KOPT-K1 (cell line): Measurements from ENCODE around the gene SRRM5.

ENCODE experiments used
- H3K27ac ChIP-seq: fragments of 200-600 bp; sonication (generic); 2 replicates; pipeline ENCODE4 v1.5.1; 2016; ENCODE audit warnings: antibody characterized with exemption, mild to moderate bottlenecking, low read depth, low read length; ENCODE audit not compliant: poor library complexity, severe bottlenecking
- H3K36me3 ChIP-seq: fragments of 200-600 bp; sonication (generic); 2 replicates; pipeline ENCODE4 v1.5.1; 2017; ENCODE audit warnings: antibody characterized with exemption, mild to moderate bottlenecking, low read length, moderate library complexity; ENCODE audit not compliant: insufficient read depth
- H3K9me3 ChIP-seq: fragments of 200-600 bp; sonication (generic); 2 replicates; pipeline ENCODE4 v1.5.1; 2017; ENCODE audit warnings: antibody characterized with exemption, low read length, mild to moderate bottlenecking; ENCODE audit not compliant: insufficient read depth, poor library complexity, severe bottlenecking

Gene SRRM5

DNA sequence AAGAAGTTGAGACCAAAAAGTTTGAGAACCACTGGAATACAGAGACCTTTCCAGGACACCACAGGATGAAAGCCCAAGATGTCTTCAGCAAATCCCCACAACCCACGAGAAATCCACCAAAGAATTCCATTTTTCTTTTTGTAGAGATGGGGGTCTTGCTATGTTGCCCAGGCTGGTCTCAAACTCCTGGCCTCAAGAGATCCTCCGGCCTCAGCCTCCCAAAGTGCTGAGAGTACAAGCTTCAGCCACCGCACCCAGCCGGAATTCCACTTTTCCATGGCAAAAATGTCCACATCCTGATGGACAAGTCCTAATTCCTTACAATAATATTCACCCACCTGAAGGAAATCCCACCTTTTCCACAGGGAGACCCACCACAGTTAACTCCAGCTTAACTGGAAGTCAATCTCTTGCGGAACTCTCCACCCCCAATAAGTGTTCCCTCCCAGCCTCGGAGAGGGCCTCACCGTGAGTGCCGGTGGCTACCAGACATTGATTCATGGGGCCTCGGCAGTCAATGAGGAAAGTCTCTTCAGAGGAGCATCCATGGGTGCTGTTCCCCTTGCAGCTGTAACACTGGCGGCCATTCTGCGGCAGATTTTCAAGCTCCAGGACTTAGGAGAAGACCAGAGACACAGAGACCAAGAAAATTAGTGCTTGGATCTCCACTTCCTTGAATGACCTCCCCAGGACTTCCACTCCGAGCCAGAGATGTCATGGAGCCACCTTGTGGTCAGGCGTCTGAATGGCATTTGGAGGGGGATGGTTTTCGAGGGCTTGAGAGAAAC lies 40.1 kb downstream of the SRRM5 start:
- no peaks in the 10 kb centered on the region for H3K9me3 ChIP-seq
- peaks cover 30% of the 10 kb centered on the region; the same call in 1 of the 2 replicates for H3K36me3 ChIP-seq
- H3K27ac ChIP-seq: no peak overlapping the region

- Histone ChIP-seq H3K36me3 (peaks cover 30% of the 10 kb centered on the region; the same call in 1 of the 2 replicates), H3K27ac (no peak overlapping the region), H3K9me3 (no peaks in the 10 kb centered on the region)
Measured at GRCh38 chr19:43652546-43652874, 40.6 kb downstream of the SRRM5 start.

DNA sequence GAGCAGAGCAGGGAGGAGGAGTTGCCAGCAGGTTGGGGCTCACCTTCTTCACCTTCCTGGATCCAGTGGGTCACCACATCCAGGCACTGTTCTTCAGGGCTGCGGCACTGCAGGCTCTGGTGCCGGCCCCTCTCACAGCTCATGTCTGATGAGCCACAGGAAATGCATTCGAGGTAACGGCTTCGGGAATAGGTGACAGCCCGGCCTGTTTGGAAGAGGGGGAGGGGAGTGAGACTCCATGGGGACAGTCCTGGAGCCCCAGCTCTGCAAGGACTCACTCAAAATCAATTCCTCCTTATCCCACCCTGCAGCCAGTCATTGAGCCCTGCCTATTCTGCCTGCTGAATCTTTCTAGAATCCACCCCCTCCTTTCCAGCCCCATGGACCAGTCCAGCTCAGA lies 44.5 kb downstream of the SRRM5 start:
- Histone ChIP-seq H3K27ac (no peak overlapping the region), H3K9me3 (no peaks in the 10 kb centered on the region), H3K36me3 (peaks cover 28% of the 10 kb centered on the region; the same call in 1 of the 2 replicates)

GRCh38 chr19:43658001-43658400 lies 46.1 kb downstream of the SRRM5 start:
- H3K9me3 ChIP-seq: no peaks in the 10 kb centered on the region
- H3K27ac ChIP-seq: no peak overlapping the region
- H3K36me3 ChIP-seq: peaks cover 20% of the 10 kb centered on the region; the same call in 1 of the 2 replicates

- Histone ChIP-seq H3K9me3 (no peaks in the 10 kb centered on the region), H3K36me3 (peaks cover 20% of the 10 kb centered on the region; the same call in 1 of the 2 replicates), H3K27ac (no peak overlapping the region)
Measured at GRCh38 chr19:43658494-43658893, 46.6 kb downstream of the SRRM5 start.

DNA sequence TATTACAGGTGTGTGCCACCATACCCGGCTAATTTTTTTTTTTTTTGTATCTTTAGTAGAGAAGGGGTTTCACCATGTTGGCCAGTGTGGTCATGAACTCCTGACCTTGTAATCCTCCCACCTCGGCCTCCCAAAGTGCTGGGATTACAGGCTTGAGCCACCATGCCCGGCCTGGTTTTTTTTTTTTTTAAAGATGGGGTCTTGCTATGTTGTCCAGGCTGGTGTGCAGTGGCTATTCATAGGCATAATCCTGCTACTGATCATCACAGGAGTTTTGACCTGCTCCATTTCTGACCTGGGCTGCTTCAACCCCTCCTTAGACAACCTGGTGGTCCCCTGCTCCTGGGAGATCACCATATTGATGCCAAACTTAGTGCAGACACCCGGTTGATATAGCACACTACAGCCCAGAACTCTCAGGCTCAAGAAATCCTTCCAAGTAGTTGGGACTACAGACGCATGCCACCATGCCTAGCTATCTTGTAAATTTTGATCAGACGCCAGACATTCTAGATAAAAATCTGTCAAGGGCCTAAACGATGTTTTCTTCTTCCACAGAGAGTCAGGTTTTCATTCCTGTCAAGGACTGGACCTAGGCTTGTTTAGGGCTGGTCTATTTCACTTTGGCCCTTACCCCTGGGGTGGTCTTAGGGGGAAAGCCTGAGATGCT lies 48.5 kb downstream of the SRRM5 start:
- Histone ChIP-seq H3K27ac (no peak overlapping the region), H3K9me3 (no peaks in the 10 kb centered on the region), H3K36me3 (peaks cover 9% of the 10 kb centered on the region; the same call in 1 of the 2 replicates)

DNA sequence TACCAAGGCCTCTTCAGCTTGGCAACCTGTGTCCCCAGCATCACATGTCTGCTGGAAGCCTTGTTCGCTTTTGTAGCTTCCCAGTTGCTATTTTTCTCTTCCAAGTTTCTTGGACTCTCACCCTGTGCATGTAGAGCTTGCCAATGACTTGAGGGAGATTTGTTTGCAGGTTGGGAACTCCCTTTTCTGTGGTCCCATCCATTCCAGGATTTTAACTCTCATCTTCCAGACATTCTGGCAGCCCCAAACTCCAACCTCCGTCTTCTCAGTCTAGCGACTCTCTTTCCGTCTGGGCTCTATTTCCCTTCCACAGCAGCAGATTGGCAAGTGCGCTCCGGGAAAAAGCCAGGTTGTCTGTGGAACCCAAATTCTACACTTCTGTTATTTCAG lies 49.1 kb downstream of the SRRM5 start:
- Histone ChIP-seq H3K36me3 (0 out of 2 replicates have a peak, but pooled peaks cover 4% of the 10 kb centered on the region), H3K27ac (no peak overlapping the region), H3K9me3 (no peaks in the 10 kb centered on the region)

DNA sequence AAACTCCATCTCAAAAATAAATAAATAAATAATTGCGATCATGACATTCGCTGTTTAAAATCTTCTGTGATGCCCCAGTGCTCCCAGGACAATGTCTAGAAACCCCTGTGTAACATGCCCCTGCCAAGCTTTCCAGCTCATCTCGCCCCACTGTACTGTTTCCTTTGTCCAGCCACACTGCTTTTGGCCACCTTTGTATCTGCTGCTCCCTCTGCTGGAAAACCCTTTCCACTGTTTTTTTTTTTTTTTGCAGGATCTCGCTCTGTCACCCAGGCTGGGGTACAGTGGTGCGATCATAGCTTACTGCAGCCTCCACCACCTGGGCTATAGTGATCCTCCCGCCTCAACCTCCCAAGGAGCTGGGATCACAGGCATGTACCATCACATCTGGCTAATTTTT lies 50.6 kb downstream of the SRRM5 start:
- no peaks in the 10 kb centered on the region for H3K36me3 ChIP-seq
- H3K9me3 ChIP-seq: no peaks in the 10 kb centered on the region
- H3K27ac ChIP-seq: no peak overlapping the region

GRCh38 chr19:43664018-43664417 lies 52.1 kb downstream of the SRRM5 start:
- H3K36me3 ChIP-seq: no peaks in the 10 kb centered on the region
- H3K27ac ChIP-seq: no peak overlapping the region
- H3K9me3 ChIP-seq: no peaks in the 10 kb centered on the region
